Activated CD8-positive, alpha-beta memory T cell treated with anti-CD3 and anti-CD28 coated beads, Interleukin-2, amount 50 U/mL, for 48 hours (primary cell): ENCODE measurements around the gene ALKBH8.
"Not testable (repeated sequence)": the region's sequence is repeated elsewhere in the genome, so short reads cannot be mapped to it uniquely, and the experiment has no call there.

Experiments
- DNase-seq: peaks from one replicate; pipeline ENCODE4 v3.0.0-alpha.2; 2020

Gene ALKBH8

GRCh38 chr11:107501713-107502112, 63.8 kb downstream of the ALKBH8 start:
- no peak for DNase-seq

GRCh38 chr11:107497371-107497770, 68.2 kb downstream of the ALKBH8 start:
- not testable (repeated sequence) for DNase-seq

GRCh38 chr11:107496011-107496410, 69.5 kb downstream of the ALKBH8 start:
- no peak for DNase-seq

GRCh38 chr11:107494055-107494454, 71.5 kb downstream of the ALKBH8 start:
- no peak for DNase-seq

- DNase-seq: no peak
Measured at GRCh38 chr11:107493117-107493516, 72.4 kb downstream of the ALKBH8 start.

GRCh38 chr11:107490836-107491235, 74.7 kb downstream of the ALKBH8 start:
- DNase-seq: no peak

GRCh38 chr11:107482234-107482633, 83.3 kb downstream of the ALKBH8 start:
- DNase-seq: no peak

- no peak for DNase-seq
Measured at GRCh38 chr11:107478922-107479321, 86.6 kb downstream of the ALKBH8 start.

GRCh38 chr11:107477820-107478219, 87.7 kb downstream of the ALKBH8 start:
- DNase-seq: no peak

GRCh38 chr11:107473792-107474191, 91.7 kb downstream of the ALKBH8 start:
- DNase-seq: no peak

GRCh38 chr11:107472966-107473365, 92.6 kb downstream of the ALKBH8 start:
- no peak for DNase-seq

GRCh38 chr11:107468596-107468995, 96.9 kb downstream of the ALKBH8 start:
- DNase-seq: no peak

GRCh38 chr11:107467696-107468095, 97.8 kb downstream of the ALKBH8 start:
- no peak for DNase-seq

GRCh38 chr11:107466275-107466866, 99.2 kb downstream of the ALKBH8 start:
- not testable (repeated sequence) for DNase-seq

GRCh38 chr11:107457558-107458271, 107.8 kb downstream of the ALKBH8 start, which contains the start of gene CWF19L2:
Gene CWF19L2, minus strand, starts transcription at chr11:107457825. Its CDS starts 9 bp downstream, at chr11:107457816.
- peak; percentile 87 for DNase-seq

- DNase-seq: no peak
Measured at GRCh38 chr11:107457205-107457557, 108.4 kb downstream of the ALKBH8 start.

GRCh38 chr11:107453594-107454286, 111.8 kb downstream of the ALKBH8 start:
- DNase-seq: no peak
